ENCODE measurements around the gene UNK.

Gene UNK

DNA sequence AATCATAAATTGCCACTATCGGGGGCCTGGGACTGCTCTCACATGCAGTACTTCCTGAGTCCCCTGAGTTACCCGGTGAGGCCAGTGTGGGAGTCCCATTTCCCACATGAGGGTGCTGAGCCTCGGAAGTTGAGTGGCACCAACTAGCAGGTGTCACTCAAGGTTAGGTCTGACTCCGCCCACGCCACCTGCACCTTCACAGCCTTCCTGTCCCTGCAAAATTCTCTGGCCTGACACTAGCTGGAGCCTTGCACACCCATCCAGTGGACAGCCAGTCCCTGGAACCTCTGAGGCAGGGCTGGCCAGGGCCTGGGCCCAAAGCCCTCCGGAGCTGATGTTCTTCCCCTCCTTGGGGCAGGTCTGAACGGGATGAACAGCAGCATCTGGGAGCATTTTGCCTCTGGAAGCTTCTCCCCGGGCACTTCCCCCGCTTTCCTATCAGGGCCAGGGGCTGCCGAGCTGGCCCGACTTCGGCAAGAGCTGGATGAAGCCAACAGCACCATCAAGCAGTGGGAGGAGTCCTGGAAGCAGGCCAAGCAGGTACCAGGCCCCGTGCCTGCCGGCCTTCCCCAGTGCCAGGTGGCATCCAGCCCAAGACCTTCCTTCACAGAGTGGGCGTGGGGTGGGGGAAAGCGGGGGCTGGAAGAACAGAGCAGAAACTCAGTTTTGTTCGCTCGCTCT lies 37.7 kb downstream of the UNK start:
- no peak for DNase-seq

DNA sequence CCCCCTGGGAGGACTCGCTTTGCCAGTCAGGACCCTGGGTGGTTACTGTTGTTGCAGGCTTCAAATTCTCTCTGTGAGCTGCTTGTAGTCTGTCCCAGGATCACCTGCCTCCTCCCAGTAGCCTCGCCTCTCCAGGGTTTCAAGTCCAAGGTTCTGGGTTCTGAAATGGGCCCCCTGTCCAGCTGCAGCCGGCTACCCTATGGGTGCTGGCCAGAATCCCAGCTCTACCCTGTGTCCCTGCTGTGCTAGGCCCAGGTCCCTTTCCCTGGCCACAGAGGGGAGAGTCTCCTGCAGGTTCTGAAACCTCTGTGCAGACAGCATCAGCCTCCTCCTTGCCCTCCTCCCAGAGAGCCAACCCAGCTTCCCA lies 38.2 kb downstream of the UNK start:
- no peak for DNase-seq

DNA sequence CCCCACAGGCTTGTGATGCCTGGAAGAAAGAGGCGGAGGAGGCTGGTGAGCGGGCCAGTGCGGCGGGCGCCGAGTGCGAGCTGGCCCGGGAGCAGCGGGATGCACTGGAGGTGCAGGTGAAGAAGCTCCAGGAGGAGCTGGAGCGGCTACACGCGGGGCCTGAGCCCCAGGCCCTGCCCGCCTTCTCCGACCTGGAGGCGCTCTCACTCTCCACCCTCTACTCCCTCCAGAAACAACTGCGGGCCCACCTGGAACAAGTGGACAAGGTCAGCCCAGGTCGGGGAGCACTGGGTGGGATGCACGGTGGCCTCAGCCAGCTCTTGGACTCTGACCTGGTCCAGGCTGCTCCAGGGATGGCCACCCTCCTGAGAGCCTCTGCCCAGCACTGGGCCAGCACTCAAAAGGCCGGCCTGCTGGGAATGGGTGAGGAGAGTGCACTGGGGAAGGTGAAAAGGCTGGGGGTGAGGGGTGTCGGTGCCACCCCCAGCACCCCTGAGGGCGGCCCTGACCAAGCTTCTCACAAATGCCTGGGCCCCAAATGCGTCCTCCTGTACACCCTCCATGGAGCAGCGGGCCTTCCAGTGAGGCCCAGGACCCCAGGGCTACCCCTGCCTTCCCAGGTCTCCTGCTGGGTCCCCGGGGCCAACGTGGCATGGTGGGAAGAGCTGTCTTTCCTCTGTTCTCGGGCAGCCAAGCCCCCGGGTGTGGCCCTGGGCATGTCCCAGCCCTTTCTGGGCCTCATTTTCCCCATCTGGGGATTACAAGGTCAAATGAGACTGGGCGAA lies 38.8 kb downstream of the UNK start:
- DNase-seq, result no peak

DNA sequence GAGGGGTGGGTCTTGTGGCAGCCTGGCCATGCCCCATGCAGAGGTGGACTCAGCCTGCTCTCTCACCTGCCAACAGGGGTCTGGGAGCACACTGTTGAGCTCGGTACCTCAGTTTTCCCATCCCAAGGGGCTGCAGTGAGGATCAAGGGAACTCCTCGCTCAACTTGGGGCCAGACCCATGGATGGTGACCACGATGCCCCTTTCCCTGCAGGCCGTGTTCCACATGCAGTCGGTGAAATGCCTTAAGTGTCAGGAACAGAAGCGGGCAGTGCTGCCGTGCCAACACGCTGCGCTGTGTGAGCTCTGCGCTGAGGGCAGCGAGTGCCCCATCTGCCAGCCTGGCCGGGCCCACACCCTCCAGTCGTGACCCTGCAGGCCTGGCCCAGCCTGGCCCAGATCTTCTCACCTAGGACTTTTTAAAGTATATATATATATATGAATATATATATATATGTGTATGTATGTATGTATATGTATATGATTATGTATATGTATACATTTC lies 39.5 kb downstream of the UNK start:
- DNase-seq, result no peak

DNA sequence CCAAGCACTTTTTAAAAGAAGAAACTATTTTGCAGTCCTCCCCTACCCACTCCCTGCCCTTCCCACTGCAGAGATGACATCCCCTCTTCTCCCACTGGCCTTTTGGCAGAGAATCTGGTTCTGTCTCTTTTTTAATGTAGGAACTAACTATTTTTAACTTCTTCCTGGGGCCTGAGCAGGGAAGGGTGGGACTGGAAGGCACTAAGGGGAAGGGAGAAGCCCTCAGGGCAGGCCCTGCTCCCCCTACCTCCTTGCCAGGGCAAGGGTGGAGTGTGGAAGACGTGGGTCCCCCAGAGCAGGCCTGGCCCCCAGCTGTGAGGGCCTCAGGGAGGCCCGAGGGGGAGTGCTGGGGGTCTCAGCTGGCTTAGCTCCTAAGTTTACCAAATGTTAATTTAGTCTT lies 40.1 kb downstream of the UNK start:
- DNase-seq, result no peak

DNA sequence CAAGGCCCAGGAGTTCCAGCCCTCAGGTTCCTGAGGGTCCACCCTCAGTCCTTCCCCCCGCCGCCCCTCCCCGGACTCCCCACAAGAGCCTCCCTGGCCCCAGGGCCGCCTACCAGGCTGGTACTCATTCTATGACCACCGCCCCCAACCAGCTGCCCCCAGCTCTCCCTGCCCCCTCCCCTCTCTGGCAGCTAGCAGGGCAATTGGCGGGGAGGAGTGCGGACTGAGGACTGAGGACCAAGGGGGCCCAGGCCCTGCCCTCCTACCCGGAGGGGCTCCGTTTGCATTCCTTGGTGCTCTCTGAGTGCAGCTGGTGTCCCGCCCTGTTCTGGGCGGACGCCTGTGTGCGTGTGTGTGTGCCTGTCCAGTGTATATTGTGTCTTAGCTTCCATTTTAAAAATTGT lies 40.5 kb downstream of the UNK start:
- no peak for DNase-seq

DNA sequence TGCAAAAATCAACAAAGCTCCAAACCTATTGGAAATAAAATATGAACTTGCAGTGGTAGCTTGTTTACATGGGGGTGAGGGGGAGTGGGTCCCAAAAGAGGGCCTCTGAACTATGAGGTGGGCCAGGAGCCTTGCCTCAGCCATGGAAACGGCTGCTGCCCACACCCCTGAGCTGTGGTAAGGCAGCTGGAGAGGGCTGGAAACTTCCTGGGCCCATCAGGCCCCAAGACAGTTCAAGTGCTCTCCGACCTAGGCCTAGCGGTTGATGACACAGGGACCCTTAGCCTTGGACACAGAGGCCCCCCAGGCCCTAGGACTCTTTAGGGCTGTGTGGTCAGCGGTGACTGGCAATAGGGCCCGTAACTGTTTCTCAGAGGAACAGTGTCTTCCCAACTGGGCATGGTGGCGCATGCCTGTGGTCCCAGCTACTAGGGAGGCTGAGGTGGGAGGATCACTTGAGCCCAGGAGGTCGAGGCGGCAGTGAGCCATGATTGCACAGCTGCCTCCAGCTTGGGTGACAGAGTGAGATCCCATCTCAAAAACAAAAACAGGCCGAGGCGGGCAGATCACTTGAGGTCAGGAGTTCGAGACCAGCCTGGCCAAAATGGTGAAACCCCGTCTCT lies 41.3 kb downstream of the UNK start:
- DNase-seq, result no peak

DNA sequence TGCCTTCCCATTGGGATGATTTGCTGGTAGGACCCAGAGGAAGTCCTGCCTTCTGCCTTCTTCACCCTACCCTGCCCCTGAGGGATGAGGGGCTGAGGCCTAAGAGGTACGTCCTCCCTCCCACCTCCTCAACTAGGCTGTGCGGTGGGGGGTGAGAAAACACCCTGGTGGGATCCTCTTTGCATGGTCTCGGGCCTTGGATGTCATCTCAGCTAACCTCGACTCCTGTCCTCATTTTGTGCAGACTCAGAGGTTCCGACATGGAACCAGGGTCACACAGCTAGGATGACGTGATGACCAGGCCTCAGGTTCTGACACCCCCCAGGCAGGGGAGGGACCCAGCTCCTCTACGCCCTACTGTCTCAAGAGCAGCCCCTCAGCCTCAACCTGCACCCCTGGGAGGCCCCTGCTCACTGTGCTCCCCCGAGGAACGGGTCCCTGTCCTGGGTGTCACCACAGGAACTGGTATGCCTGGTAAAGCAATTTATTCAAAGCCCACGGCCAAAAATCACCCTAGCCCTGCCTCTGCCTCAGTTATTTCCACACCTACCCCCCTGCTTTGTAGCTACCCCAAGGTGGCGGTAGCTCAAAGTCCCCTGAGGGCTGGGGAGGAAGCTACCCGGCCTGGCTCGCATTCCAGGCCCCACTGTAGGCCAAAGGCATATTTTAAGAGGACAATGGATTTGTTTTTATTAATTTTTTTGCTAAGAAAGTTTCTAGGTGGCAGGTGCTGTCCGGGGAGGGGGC lies 42.1 kb downstream of the UNK start:
- DNase-seq, result no peak

DNA sequence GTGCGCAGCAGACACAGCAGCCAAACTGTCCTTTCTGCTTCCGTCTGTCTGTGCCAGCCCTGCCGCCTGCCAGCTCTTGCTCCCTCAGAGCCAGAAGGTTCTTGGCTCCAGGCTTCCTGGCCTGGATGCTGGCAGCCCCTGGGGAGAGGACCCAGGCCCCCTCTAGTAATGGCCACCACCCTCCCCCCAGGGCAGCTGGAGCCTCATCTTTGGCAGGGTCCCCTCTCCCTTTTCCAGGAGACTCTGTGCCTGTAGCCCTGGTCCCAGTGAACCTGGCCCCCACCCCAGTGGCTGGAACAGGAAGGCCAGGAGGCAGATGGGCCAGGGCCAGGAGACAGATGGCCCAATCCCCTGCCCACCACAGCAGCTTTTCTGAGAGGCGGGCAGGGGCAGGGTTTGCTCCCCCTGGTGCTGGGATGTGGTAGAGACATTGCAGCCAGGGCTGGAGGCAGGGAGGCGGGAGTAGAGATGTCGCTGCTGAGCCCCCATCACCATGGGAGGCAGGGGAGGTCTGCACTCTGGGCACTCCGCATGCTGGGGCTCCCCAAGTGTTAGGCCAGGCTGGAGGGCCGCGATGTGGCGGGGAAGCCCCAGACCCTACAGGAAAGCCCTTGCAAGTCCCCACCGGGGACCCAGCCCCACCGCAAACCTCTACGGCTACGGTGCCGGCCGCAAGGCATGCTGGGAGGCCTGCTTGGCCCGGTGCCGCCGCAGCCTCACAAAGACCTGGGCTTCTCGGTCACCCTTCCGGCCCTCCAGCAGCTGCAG lies 42.9 kb downstream of the UNK start:
- DNase-seq, result no peak

DNA sequence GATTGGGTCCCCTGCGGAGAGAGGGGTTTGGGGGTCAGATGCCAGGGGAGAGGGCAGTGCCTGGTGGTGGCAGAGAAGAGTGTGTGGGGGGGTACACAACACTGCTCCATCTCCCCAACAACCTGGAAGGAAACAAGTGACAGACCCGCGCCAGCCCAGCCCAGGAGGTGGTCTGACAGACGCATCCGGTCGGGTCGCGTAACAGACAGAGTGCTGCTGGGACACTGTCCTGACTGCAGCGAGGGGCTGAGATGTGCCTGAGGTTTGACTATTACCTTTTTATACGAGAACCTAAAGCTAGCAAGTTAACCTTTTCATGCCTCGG lies 43.4 kb downstream of the UNK start:
- DNase-seq, result no peak

DNA sequence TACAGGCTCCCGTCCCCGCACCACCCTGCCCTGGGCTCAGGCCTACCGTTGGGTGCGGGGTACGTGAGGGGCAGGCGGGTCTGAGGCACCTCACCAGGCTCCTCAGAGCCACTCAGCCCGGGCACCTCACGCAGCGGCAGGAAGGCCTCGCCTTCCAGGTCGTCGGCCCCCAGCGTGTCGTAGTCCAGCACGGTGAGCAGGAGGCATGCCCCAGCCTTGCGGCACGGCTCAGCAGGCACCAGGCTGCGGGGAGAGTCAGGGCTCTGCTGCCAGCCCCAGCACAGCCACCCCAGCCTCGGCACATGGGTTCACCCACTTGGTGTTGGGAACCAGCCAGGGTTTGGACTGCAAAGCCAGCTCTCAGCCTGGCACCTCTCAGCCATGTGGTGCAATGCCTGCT lies 44.1 kb downstream of the UNK start:
- no peak for DNase-seq

DNA sequence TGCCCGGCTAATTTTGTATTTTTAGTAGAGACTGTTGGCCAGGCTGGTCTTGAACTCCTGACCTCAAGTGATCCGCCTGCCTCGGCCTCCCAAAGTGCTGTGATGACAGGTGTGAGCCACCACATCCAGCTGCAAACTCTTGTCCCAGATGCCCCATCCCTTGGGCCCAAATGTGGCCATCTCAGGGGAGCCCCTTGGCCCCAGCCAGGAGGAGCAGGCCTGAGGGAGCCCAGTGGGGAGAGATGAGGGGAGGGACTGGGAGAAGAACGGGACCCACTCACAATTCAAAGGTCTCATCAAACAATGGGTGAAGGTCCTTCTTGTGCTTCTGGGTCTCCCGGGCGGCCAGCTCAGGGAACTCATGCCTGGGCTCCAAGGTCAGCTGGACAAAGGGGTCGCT lies 45.1 kb downstream of the UNK start:
- no peak for DNase-seq

DNA sequence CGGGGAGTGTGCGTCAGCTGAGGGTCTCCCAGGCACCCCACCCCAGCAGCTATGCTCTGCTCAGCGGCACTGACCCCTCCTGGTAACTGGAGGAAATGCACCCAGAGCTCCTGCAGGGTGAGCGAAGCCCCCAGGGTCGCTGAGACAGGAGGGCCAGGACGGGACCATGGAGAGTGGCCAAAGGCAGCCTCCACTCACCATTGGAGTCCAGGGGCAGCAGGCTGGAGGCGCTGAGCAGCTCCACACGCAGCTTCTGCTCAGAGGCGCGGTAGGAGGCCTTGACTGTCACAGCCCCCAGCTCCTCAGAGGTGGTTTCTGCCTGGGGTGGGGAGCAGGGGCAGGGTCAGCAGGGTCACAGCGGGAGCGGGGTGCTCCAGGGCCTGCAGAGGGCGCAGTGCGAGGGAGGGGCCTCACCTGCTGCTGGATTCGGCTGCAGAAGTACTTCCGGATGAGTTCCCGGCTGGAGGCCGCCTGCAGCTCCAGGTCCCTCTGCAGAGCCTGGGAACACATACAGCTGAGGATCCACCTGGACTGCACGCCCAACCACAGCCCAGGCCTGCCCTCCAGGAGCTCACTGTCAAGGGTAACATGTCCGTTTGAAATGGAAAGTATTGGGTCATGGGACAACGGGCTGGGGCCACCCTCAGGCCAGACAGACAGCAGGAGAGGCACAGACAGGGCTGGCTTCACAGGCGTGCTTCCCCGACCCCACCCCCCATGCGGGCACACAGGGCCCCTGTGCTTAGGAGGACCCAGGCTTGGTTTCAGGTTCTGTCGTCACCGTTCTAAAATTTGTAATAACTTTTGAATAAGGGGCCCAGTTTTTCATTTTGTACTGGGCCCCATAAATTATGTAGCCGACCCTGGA lies 45.8 kb downstream of the UNK start:
- DNase-seq, result no peak

DNA sequence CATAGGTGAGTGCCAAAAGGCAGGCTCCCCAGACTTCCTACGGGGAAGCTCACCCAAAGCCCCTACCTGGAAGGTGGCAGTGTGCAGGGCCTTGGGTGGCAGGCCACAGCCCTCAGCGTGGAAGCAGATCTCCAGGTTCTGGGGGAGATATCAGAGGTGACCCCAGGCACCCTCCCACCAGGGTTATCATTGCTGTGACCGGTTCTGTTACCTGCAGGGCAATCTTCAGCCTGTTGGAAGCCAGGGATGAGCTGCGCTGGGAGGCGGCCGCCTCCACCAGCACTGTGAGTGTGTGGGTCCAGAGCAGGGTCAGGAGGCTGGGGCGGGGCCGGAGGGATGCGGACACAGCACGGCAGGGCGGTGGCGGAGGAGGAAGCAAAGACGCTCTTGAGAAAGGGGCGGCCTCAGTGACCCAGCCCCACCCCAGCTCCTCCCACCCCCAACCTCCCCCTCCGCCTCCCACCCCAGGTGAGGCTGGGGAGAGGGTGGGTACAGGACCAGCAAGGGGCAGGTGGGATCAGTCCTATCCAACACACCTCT lies 46.5 kb downstream of the UNK start:
- no peak for DNase-seq

DNA sequence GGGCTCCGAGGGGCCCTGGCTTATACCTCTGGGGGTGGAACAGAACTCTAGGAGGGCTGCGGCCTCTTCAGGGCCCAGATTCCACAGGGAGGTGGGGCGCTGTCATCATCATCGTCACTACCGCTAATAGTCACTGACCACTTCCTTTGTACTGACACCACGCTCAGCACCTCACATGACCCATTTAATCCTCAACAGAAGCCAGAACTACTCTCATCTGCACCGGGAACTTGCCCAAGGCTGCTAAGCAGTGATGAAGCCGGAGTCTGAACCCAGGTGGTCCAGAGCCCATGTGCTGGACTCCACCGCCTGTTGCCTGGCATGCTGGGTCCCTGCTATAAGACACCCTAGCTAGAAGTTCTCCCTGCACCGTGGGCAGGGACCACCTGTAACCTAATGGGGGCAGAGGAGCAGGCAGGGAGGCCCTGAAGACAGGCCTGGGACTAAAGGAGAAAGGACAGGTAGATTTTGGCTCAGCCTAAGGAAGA lies 47.6 kb downstream of the UNK start:
- DNase-seq, result peak; percentile 84

DNA sequence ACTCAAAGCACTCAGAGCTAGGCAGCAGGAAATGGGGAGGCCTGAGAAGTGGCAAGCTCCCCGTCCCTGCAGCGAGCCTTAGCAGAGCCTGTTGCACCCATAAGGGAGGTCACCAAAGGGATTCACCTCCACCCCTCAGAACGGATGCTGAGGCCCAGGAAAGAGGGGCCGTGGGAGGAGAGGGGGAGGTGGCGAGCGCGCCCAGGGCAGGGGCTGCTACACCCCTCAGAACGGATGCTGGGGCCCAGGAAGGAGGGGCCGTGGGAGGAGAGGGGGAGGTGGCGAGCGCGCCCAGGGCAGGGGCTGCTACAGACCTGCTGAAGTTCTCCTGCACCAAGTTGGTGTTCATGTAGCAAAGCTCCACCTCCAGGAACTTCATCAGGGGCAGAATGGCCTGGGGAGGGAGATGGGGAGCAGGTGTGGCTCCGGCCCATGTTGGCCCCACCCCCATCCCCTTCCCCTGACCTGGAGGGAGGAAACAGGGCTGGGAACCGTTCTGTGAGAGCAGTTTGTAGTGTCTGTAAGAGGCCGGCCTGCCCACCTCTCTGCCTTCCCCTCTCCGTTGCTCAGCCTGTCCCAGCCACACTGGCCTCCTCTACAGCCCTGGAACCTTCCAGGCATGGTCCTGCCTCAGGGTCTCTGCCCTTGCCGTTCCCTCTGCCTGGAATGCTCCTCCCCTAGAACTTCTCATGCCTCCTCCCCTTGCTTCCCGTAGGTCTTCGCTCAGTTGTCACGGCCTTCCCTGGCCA lies 48.2 kb downstream of the UNK start:
- DNase-seq, result no peak

DNA sequence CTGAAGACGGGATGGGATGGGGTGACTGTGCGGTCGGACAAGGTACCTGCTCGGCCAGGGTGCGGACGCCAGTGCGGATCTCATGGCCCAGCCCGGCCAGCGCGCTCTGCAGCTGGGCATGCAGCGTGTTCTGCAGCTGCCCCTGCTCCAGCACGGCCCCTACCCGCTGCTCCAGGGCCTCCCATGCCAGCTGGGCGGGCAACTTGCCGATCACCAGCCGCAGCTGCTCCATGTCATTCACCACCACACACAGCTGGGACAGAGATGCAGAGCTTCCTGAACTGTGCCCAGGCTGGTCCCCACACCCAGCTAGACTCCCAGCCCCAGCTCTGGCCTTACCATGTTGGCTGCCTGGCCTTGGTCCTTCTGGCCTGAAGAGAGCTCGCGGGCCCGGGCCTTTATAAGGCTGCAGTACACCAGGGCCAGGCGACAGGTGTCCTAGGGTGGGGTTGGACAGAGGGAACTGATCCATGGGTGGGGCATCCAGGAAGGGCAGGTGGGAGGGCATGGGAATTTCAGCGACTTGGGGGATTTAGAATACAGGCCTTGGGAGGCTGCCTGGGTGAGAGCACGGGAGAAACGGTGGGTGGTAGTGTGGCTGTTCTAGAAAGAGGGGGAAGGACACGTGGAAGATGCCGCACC lies 49.8 kb downstream of the UNK start:
- no peak for DNase-seq

DNA sequence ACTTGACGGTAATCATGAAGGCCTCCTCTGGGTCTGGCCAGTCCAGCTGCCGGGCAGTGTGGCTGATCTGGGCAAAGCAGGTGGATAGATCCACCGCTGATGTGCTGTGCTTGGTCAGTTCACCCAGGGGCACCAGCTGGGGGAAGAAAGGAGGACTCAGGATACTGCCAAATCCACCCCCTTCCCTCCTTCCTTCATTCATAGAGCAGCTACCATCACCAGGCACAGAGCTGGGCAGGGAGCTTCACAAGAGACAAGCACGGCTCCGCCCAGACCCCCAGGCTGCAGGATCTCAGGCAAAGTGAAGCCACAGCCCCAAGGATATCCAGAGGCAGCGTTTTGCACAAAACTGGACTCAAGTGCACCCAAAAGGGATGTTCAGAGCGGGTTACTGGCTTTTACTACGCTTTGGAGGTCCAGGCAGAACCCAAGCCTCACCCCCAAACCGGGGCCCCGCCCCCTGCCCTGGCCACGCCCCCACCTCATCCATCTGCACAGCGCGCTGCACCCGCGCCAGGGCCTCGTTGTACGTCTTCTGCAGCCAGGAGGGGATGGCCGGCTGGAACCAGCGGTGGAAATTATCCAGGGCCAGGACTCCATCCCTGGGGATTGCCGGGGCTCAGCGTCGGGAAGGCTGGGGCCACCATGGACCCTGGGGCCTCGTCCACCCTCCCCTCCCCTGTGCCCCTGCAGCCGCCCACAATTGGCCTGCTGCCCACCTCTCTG lies 50.5 kb downstream of the UNK start:
- DNase-seq, result no peak

DNA sequence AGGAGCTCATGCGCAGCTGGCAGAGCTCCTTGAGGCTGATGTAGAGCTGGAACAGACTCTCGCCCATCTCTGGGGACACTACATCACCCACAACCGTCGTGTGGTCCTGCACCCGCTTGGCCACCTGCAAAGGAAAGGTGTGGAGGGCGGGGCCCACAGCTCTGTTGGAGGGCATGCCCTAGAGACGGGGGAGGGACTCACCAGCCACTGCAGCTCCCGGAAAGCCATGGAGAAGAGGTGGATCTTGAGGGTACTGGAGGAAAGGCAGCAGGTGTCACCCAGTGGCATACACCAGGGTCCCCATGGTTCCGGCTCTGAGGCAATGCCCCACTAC lies 51.0 kb downstream of the UNK start:
- DNase-seq, result no peak

DNA sequence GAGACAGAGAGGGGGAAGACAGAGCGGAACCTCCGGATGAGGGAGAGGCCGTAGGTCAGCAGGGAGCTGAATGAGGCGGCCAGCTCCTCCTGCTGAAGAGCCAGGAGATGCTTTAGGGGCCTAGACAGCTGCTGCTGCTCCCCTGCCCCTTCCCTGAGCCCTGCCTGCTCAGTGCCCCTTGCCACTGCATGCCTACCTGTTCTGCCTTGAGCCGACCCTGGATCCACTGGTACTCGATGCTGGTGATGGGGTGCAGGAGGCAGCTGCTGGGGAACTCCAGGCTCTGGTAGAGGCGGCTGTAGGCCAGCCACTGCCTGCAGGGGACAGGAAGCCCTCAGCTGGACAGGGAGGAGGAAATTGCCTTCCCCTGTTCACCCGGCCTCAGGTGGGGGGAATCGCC lies 52.0 kb downstream of the UNK start:
- DNase-seq, result no peak

All from MV-4-11 (cell line).